ENCODE data around the gene BTNL3.
"Not testable (repeated sequence)": the region's sequence is repeated elsewhere in the genome, so short reads cannot be mapped to it uniquely, and the experiment has no call there.

BTNL3 gene

GRCh38 chr5:180988592-180988991, at the start of gene BTNL3:
TSS of gene BTNL3 (plus strand) at chr5:180988846. CDS start at chr5:180989029, 183 bp downstream.
- no peak for DNase-seq

- DNase-seq = no peak
Observed at GRCh38 chr5:180950291-180950949, 38.2 kb upstream of the BTNL3 start.

GRCh38 chr5:180959661-180960060, 29.0 kb upstream of the BTNL3 start:
- DNase-seq = no peak

- no peak for DNase-seq
Observed at GRCh38 chr5:180960209-180960608, 28.4 kb upstream of the BTNL3 start.

- DNase-seq = no peak
Observed at GRCh38 chr5:180969406-180969805, 19.2 kb upstream of the BTNL3 start.

GRCh38 chr5:180970336-180970735, 18.3 kb upstream of the BTNL3 start:
- DNase-seq = no peak

GRCh38 chr5:180970875-180971274, 17.8 kb upstream of the BTNL3 start:
- DNase-seq = no peak

GRCh38 chr5:180974612-180975315, 13.9 kb upstream of the BTNL3 start:
- no peak for DNase-seq

GRCh38 chr5:180975338-180975737, 13.3 kb upstream of the BTNL3 start:
- DNase-seq = no peak

- DNase-seq = no peak
Observed at GRCh38 chr5:180976518-180976917, 12.1 kb upstream of the BTNL3 start.

- DNase-seq = no peak
Observed at GRCh38 chr5:180977852-180978251, 10.8 kb upstream of the BTNL3 start.

GRCh38 chr5:180982008-180982741, 6.5 kb upstream of the BTNL3 start:
- DNase-seq = no peak

GRCh38 chr5:180988016-180988415, 630 bp upstream of the BTNL3 start:
- no peak for DNase-seq

GRCh38 chr5:180990086-180990881, 1.6 kb downstream of the BTNL3 start:
- no peak for DNase-seq

- DNase-seq = no peak
Observed at GRCh38 chr5:180990882-180991242, 2.2 kb downstream of the BTNL3 start.

GRCh38 chr5:181001947-181002346, 13.3 kb downstream of the BTNL3 start:
- no peak for DNase-seq

GRCh38 chr5:181005791-181006190, 17.1 kb downstream of the BTNL3 start:
- no peak for DNase-seq

- no peak for DNase-seq
Observed at GRCh38 chr5:181008136-181008535, 19.5 kb downstream of the BTNL3 start.

GRCh38 chr5:181010018-181010417, 21.4 kb downstream of the BTNL3 start:
- not testable (repeated sequence) for DNase-seq

- not testable (repeated sequence) for DNase-seq
Observed at GRCh38 chr5:181014654-181015053, 26.0 kb downstream of the BTNL3 start.

- not testable (repeated sequence) for DNase-seq
Observed at GRCh38 chr5:181017448-181017847, 28.8 kb downstream of the BTNL3 start.

- no peak for DNase-seq
Observed at GRCh38 chr5:181020688-181021087, 32.0 kb downstream of the BTNL3 start.

All from bone marrow (tissue), 2 donors.